ENCODE data around the gene ALDOA. TPM values are rescaled to one million over a fixed set of nuclear protein-coding genes. Genes with fewer than 3 reads are reported as not detected.

Gene ALDOA
- total RNA-seq, 2 donors from 2014 or later = 2,869 to 3,626 TPM

DNA sequence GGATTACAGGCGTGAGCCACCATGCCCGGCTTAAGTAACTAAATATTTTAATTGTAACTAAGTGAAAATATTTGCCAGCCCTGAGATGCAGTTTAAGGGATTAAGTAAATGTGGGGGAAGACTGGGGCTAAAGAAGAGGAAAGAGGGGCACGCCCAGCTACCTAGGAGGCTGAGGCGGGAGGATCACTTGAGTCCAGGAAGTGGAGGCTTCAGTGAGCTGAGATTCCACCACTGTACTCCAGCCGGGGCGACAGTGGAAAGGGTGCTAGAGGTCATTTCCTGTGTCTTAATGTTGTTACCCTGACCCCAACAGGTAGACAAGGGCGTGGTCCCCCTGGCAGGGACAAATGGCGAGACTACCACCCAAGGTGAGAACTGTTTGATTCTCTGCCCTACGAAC, 2.8 kb downstream of the ALDOA start:
- no peak for TF ChIP-seq CTCF (IDR thresholded peaks at IDR 0.05)
- no peaks in the 10 kb centered on the region for H3K9me3 ChIP-seq
- no peak for DNase-seq (ENCODE audit: low spot score)
- peak overlapping the region in 1 of 2 donors; percentile 7 for H3K4me3 ChIP-seq
- H3K27ac ChIP-seq = peak overlapping the region; percentile 71 to 96
- no peaks in the 10 kb centered on the region for H3K27me3 ChIP-seq
- peaks cover 71% of the 10 kb centered on the region for H3K36me3 ChIP-seq
- peaks cover 0 to 59% of the 10 kb centered on the region in 2 donors for H3K4me1 ChIP-seq

GRCh38 chr16:30068750-30069610, 3.4 kb downstream of the ALDOA start:
- Histone ChIP-seq H3K4me3 (peak overlapping the region in 1 of 2 donors; percentile 19), H3K36me3 (peaks cover 71% of the 10 kb centered on the region)
- DNase-seq (ENCODE audit: low spot score) = no peak

GRCh38 chr16:30069611-30070462, 4.3 kb downstream of the ALDOA start:
- no peak for DNase-seq (ENCODE audit: low spot score)
- Histone ChIP-seq H3K27ac (peak overlapping the region; percentile 71 to 96), H3K36me3 (peaks cover 71% of the 10 kb centered on the region), H3K9me3 (no peaks in the 10 kb centered on the region), H3K4me3 (peak overlapping the region in 1 of 2 donors; percentile 19), H3K4me1 (peaks cover 0 to 51% of the 10 kb centered on the region in 2 donors), H3K27me3 (no peaks in the 10 kb centered on the region)
- no peak for TF ChIP-seq CTCF (IDR thresholded peaks at IDR 0.05)

More at GRCh38 chr16:30068750-30069610, 3.4 kb downstream of the ALDOA start:
- peak in 1 of 2 donors; percentile 37 for TF ChIP-seq CTCF (IDR thresholded peaks at IDR 0.05)
- peaks cover 0 to 53% of the 10 kb centered on the region in 2 donors for H3K4me1 ChIP-seq
- no peaks in the 10 kb centered on the region for H3K27me3 ChIP-seq
- no peaks in the 10 kb centered on the region for H3K9me3 ChIP-seq
- peak overlapping the region; percentile 71 to 96 for H3K27ac ChIP-seq

DNA sequence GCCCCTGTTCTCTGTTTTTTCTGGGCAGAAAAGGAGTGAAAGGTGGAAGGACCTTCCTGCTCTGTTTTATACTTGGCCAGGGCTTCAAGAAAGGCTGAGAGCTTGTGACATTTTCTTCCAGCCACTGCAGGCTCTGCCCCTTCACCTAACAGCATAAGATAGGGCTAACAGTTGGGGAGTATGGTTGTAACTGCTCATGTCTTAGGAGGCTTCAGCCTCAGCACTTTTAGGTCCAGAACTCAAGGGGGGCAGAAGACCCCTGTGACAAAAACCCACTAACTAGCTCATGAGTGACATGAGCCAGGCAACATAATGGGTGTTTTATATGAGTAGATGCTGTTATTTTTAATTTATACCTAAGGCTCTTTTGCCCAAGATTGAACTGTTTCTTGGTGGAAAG, 4.9 kb downstream of the ALDOA start:
- no peaks in the 10 kb centered on the region for H3K27me3 ChIP-seq
- H3K9me3 ChIP-seq = no peaks in the 10 kb centered on the region
- H3K36me3 ChIP-seq = peaks cover 71% of the 10 kb centered on the region
- TF ChIP-seq CTCF (IDR thresholded peaks at IDR 0.05) = no peak
- peak overlapping the region; percentile 71 to 96 for H3K27ac ChIP-seq
- no peak for DNase-seq (ENCODE audit: low spot score)
- H3K4me1 ChIP-seq = peaks cover 0 to 58% of the 10 kb centered on the region in 2 donors
- no peak overlapping the region for H3K4me3 ChIP-seq

DNA sequence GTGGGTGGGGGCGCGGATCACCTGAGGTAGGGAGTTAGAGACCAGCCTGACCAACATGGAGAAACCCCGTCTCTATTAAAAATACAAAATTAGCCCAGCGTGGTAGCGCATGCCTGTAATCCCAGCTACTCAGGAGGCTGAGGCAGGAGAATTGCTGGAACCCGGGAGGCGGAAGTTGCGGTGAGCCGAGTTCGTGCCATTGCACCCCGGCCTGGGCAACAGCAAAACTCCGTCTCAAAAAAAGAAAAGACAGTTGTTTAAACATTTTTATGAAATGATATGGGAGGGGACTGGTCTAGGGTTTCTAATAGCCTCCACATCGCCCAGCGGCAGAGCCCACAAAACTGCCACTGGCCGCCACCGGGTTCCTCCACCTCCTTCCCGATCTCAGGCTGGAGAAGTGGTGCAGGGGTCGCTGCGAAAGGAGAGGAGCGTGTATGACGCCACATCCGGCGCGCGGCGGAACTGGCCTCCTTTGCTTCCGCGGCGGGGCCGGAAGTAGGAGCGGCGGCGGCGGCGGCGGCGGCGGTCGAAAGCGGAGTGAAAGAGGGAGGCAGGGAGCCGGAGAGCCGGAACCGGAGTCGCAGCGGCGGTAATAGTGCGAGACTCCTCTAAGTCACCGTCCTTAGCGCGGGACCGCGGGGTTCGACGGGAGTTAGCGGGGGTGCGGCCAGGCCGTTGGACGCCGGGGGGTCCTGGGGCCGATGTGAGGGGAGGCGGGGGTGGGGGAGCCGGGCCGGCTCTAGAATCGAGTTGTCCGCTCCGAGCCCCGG, 10.1 kb downstream of the ALDOA start, which contains the start of gene PPP4C:
PPP4C (plus strand) TSS at position 492 of the 773 bp plus-strand sequence. CDS start 384 bp downstream, outside the sequence.
- H3K4me1 ChIP-seq = peaks cover 0 to 43% of the 10 kb centered on the region in 2 donors
- peaks cover 40% of the 10 kb centered on the region for H3K36me3 ChIP-seq

More for the DNA sequence above, 10.1 kb downstream of the ALDOA start, which contains the start of gene PPP4C:
- H3K4me3 ChIP-seq = peak within 1 kb of the TSS; percentile 96 to 97
- no peaks in the 10 kb centered on the region for H3K27me3 ChIP-seq
- peak; percentile 92 for DNase-seq (ENCODE audit: low spot score)
- H3K27ac ChIP-seq = peak within 1 kb of the TSS; percentile 92 to 93
- no peaks in the 10 kb centered on the region for H3K9me3 ChIP-seq
- TF ChIP-seq CTCF (IDR thresholded peaks at IDR 0.05) = peak in 1 of 2 donors; percentile 4

All from right atrium auricular region (tissue), 2 donors.